ENCODE data around the gene SLC29A2.
"Not testable (repeated sequence)": the region's sequence is repeated elsewhere in the genome, so short reads cannot be mapped to it uniquely, and the experiment has no call there.

SLC29A2 gene

DNA sequence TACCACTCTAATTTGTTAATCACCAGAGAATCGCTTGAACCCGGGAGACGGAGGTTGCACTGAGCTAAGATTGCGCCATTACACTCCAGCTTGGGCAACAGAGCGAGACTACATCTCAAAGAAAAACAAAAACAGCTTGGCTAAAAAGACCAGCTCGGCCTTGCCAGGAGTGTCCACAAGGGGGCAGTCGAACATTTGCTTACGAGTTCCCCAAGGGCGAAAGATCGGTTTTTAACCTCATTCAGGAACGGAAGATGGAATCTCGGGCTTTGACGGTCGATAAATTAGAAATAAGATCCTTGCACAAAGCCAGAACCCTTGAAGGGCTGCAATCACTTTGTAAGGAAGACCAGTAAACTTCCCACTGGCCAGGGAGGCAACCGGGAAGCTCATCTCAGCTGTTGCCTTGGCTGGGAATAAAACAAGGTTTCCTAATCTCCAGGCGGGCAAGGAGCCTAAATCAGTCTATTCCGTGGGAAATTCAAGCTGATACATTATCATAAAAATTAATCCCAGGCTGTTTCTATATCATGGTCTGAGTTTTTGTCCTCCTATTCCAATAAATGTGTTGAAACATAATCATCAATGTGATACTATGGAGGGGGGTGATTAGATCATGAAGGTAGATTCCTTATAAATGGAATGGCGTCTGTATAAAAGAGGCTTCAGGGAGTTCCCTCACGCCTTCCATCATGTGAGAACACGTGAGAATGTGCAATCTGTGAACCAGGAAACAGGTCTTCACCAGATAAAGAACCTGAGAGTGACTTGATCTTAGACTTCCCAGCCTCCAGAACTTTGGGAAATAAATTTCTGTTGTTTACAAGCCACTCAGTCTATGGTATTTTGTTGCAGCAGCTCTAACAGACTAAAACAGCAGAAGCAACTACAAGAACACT lies 14.9 kb upstream of the SLC29A2 start:
- DNase-seq (ENCODE audit: low spot score): peak; percentile 86

DNA sequence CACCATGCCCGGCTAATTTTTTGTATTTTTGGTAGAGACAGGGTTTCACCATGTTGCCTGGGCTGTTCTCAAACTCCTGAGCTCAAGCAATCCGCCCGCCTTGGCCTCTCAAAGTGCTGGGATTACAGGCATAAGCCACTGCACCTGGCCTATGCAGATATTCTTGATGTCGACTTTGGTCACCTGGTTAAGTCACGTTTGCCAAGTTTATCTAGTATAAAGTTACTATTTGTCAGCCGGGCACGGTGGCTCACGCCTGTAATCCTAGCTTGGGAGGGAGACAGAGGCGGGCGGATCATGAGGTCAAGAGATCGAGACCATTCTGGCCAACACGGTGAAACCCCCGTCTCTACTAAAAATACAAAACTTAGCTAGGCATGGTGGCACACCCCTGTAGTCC lies 12.8 kb upstream of the SLC29A2 start:
- not testable (repeated sequence) for DNase-seq (ENCODE audit: low spot score)

GRCh38 chr11:66380264-66380663 lies 8.7 kb upstream of the SLC29A2 start:
- not testable (repeated sequence) for DNase-seq (ENCODE audit: low spot score)

- not testable (repeated sequence) for DNase-seq (ENCODE audit: low spot score)
Observed at GRCh38 chr11:66373690-66374287, 2.2 kb upstream of the SLC29A2 start.

GRCh38 chr11:66373265-66373664 lies 1.7 kb upstream of the SLC29A2 start:
- no peak for DNase-seq (ENCODE audit: low spot score)

DNA sequence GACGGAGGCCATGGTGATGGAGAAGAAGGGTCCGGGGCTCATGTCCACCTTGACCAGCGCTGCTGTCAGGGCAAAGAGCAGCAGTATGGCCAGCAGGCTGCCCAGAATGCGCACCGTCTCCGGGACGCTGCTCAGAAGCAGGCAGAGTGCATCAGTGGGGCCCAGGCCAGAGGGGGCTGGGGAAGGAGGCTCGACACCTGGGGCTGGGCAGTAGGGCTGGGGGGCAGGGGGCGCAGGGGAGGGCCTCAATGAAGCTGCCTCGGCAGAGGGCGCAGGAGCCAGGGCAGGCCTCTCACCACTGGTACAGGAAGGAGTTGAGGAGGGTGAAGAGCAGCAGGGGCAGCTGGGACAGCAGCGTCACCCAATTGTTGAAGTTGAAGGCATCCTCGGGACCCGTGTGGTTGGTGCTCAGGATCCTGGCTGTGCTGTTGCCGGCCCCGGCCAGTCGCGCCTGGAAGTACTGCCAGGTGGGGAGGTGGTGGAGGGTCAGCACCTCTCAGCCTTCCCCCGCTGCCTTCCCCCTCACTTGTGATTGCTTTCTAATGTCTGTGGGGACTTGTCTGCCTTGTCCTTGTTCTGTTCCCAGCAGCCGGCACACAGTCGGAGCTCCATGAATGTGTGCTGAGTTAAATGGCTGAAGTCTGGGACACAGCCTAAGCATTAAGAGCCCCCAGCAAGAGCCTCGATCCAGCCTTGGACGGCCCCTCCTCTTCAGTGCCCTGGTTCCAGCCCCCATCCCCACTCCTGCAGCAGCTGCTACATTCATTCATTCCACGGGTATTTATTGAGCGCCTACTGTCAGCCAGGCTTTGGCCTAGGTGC lies 2.3 kb downstream of the SLC29A2 start:
- DNase-seq (ENCODE audit: low spot score): no peak

DNA sequence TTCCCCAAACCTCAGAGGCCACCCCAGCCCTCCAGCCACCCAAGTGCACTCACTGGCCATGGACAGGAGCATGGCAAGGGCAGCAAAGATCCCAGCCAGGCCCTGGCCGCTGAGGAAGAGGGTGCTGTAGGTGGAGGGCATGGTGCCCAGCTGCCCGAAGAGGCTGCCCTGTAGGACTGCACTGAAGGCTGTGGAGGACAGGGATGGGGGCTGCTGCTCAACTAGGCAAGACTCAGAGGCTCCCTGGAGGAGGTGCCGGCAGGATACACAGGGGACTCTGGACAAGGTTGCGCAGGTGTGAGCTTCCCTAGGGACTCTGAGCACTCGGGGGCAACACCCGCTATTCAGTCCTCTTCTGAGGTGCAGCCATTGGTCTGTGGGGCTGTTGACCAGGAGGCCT lies 3.1 kb downstream of the SLC29A2 start:
- no peak for DNase-seq (ENCODE audit: low spot score)

DNA sequence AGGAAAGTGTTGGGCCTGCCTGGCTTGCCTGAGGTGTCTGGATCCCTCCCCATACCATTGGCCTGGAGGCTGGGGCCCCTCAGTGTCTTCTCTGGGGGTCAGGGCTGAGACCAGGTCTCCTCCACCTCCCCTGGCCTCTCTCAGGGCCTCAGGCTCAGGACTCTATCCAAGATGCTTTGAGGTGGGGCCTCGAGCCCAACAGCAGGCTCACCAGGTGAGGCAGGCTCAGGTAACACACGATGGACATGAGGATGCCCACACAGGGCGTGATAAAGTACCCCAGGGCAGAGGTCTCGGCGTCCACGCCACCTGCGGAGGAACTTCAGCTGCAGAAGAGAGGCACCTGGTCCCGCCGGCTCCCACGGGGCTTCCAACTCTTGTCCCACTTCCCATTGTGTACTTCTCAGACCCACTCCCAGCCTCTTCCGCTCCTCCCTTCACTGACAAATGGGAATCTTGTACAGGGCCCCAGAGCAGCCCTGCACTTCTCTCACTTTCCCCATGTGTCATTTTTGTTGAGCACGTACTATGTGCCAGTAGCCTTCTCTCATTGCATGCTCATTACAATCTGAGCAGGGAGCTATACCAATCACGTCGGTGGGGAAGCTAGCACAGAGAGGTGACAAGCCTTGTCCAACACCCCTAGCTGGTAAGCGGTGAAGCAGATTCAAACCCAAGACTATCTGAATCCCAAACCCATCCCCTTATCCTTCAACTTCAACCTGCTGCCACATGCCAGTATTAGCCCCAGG lies 3.8 kb downstream of the SLC29A2 start:
- no peak for DNase-seq (ENCODE audit: low spot score)

GRCh38 chr11:66366844-66367477 lies 4.6 kb downstream of the SLC29A2 start:
- DNase-seq (ENCODE audit: low spot score): no peak

DNA sequence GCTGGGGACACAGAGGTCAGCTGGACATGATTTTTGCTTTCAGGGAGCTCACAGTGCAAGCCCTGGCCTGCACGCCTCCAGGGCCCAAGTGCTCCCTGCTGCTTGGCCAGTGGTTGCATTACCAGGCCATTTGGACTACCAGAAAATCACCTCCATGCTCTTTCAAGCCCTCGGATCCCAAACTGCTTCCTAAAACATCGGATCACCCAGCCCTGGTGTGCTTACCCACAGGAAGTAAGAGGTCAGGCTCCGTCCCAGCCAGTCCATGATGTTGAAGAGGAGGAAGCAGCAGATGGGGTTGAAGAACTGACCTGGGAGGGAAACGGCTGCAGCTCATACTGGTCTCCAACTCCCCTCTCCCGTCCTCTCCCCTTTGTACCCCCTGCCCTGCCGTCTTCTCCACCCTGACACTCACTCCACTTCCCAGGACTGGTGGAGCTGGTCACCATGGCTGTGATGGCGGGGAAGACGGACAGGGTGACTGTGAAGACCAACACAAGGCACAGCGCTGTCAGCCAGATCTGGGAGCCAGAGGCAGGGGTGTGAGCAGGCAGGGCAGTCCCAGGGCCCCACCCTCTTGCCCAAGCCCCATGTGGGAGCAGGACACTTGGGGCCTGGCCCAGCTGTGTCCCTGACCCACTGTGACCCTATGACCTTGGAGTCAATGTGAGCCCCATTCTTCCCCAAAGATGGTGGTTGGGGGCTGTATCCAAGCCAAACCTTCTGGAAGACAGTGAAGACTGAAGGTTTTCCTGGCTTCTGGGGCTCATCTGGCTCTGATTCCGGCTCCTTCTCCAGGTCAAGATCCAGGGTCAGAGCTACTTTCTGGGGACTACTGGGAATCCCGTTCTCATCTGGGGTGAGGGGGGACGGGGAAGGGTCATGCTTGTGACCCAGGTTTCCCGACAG lies 5.6 kb downstream of the SLC29A2 start:
- DNase-seq (ENCODE audit: low spot score): no peak

DNA sequence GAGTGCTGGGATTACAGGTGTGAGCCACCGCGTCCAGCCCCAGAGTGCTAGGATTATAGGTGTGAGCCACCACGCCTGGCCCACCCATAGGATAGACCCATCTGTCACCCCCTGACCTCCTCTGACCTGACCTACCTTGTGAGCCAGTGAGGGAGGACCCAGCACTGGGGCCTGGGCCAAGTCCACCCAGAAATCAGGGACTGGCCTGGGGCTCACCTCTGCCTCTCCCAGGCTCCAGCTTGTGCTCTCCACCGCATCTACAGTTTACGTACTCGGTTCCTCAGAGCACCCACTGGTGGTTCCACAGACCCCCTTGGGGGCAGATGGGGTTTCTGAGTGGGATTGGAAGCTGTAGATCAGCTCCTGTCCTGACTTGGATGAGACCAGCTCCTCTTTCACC lies 6.4 kb downstream of the SLC29A2 start:
- no peak for DNase-seq (ENCODE audit: low spot score)

GRCh38 chr11:66363805-66364535 lies 7.6 kb downstream of the SLC29A2 start:
- peak; percentile 56 for DNase-seq (ENCODE audit: low spot score)

DNA sequence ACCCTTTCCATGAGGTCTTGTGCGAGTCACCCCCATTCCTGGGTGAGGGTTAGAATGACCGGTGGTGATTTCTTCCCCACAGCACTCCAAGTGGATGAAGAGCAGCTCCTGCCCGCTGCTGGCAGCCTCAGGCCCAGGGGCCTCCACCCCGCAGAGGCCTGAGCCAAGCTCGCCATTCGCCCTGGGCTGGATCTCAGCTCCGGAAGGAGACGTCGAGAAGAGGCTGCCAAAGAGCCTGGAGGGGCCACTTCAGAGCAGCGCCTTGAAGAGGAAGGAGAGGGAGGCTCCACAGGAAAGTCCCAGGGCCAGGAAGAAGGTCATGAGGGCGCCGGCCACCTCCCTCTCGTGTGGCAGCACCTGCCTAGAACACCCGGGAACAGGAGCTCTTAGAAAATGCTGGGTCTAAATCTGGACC lies 8.4 kb downstream of the SLC29A2 start:
- DNase-seq (ENCODE audit: low spot score): no peak

DNA sequence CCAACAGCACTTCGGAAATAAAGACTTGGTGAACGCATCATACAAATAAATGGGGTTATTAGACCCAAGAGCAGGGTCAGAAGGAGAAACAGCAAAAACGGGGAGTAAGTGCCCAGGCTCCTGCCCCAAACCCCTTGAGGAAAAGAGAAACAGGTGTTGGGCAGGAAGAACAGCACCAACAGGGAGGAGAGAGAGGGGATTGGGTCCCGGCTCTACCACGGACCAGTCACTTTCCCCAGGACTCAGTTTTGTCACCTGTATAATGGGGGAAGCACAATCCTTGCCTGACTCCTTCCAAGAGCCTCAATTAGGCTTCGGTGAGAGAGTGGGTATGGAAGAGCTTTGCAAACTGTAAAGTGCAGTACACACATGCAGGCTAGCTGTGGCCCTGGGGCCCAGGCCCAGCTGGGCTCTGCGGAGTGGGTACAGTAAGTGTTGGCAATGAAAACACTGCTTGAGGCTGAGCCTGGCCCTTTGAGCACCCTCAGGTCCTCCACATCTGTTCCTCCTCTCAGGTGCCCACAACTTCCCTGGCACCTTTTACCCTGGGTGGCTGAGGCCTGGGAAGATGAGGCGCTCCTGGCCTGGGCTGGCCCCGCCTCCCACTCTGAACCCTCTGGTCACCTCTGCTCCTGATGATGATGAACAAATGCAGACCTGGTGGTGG lies 8.9 kb downstream of the SLC29A2 start:
- DNase-seq (ENCODE audit: low spot score): no peak

DNA sequence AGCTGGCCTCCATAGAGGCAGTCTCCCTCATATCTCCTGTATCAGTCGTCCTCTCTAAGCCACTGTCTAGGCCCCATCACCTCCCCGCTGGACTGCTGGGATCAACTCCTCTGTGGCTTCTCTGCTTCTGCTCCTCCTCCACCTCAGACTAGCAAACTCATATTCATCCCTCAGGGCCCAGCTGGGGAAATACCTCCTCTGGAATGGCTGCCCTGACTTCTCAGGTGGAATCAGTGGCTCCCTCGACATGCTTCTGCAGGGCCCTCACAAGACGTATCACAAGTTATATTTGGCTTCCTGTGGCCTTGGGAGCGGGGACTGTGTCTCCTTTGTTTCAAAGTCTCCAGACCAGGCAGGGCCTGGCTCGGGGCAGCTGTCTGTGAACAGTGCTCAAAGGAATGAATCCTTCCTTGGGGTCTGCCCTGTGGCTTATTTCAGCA lies 10.0 kb downstream of the SLC29A2 start:
- DNase-seq (ENCODE audit: low spot score): no peak

- no peak for DNase-seq (ENCODE audit: low spot score)
Observed at GRCh38 chr11:66360406-66361073, 11.0 kb downstream of the SLC29A2 start.

- DNase-seq (ENCODE audit: low spot score): no peak
Observed at GRCh38 chr11:66359662-66360087, 11.9 kb downstream of the SLC29A2 start.
